ENCODE measurements around the gene CNN1. TPM values are rescaled to one million over a fixed set of nuclear protein-coding genes. Genes with fewer than 3 reads are reported as not detected.

CNN1 gene
- total RNA-seq, 2 experiments from 2014 or later: not detected

DNA sequence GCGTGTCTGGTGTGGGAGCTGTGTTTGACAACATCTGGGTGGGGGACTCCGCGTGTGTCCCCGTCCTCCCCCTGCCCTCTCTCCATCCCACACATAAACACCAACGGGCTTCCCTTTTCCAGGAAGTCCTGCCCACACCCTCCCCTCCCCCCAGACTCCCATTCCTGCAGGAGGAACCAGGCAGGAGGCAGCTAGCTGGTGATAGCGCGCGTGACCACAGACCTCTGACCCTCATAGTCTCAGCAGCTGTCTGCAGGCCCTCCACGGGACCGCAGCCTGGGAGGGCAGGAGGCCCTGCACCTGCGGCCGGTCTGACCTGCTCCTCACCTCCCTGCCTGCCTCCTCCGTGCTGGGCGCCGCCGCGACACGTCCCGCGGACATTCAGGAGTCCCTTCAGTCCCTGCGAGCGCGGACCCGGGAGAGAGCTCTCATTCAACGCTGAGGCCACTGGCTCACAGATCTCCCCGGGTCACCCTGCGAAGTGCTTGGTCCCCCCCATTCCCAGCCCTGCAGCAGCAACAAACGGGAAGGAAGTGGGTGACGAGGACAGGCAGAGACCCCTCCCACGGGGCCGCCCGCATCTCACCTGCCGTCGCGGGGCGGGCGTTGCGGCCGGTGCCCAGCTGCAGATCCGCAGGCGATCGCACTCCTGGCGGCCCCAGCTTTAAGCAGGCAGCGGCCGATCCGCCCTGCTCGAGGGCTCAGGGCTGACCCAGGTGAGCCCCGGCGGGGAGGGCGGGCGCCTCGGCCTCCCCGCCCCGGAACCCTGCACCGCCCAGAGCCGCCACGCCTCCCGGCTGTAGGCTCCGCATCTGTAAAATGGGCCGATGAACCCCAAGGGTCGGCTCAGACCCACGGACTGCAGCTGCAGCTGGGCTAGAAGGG is 39.8 kb downstream of the CNN1 start:
- CTCF ChIA-PET: interaction anchor here (0.9 kb wide), 1 partner anchor 17 kb away, joined by 3 read pairs; no protein-coding TSS in a partner anchor
- no peak for TF ChIP-seq CTCF (IDR thresholded peaks at IDR 0.05)
- peak overlapping the region; percentile 87 for H3K4me3 Mint-ChIP-seq
- H3K27ac Mint-ChIP-seq: peak overlapping the region; percentile 86
- no peaks in the 10 kb centered on the region for H3K27me3 ChIP-seq (ENCODE audit: control insufficient read depth in 1 of 2, insufficient read depth in 2 of 2, low read length in 2 of 2)
- DNase-seq (peak in 13 of 14 experiments; percentile 11 to 61 (median 37)), ATAC-seq (ENCODE audit: poor library complexity) (peak; percentile 60)
- no peaks in the 10 kb centered on the region for H3K9me3 ChIP-seq (ENCODE audit: control insufficient read depth in 1 of 2, insufficient read depth in 1 of 2, low read length in 2 of 2)
- H3K36me3 ChIP-seq (ENCODE audit: insufficient read depth, low read length): peaks cover 13% of the 10 kb centered on the region
- no peaks in the 10 kb centered on the region for H3K27me3 Mint-ChIP-seq
- peak overlapping the region; percentile 74 for H3K4me3 ChIP-seq (ENCODE audit: low read length)
- H3K27ac ChIP-seq (ENCODE audit: low read depth in 1 of 2, low read length in 2 of 2): peak overlapping the region; percentile 40 to 53
- H3K36me3 Mint-ChIP-seq (ENCODE audit: low read depth): peaks cover 11% of the 10 kb centered on the region
- H3K4me1 ChIP-seq (ENCODE audit: insufficient read depth, low read length): peaks cover 41% of the 10 kb centered on the region
- intact Hi-C loops (cut with DNase I, micrococcal nuclease): loop anchor here in 1 of 2 experiments (2.0 kb wide), 1 partner anchor 20 kb away; the partner anchor contains the start of gene ELOF1
- H3K9me3 Mint-ChIP-seq: no peaks in the 10 kb centered on the region
- H3K4me1 Mint-ChIP-seq (ENCODE audit: low read depth): peaks cover 23% of the 10 kb centered on the region
- POLR2A ChIA-PET: interaction anchor here (1.0 to 1.4 kb wide), 4 partner anchors 10 to 50 kb away, joined by 3 to 4 read pairs (median 3); partner anchors contain the start of gene ECSIT

DNA sequence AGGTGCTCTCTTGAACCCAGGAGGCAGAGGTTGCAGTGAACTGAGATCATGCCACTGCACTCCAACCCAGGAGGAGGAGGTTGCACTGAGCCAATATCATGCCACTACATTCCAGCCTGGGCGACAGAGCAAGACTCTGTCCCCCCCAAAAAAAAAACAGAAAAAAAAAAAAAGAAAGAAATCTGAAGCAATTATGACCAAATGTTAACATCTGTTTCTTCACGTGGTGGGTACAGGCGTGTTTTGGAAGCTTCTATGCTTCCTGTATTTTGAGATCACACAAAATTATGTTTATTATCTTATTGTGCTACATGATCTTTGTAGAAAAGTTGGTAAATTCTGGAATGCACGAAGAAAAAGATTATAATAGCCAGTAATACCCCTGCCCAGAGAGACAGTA is 41.5 kb downstream of the CNN1 start:
- Mint-ChIP-seq H3K4me1 (ENCODE audit: low read depth) (peaks cover 23% of the 10 kb centered on the region), H3K4me3 (peak overlapping the region; percentile 38), H3K27me3 (no peaks in the 10 kb centered on the region), H3K36me3 (ENCODE audit: low read depth) (peaks cover 11% of the 10 kb centered on the region), H3K9me3 (no peaks in the 10 kb centered on the region), H3K27ac (no peak overlapping the region)
- no peak for TF ChIP-seq CTCF (IDR thresholded peaks at IDR 0.05)
- POLR2A ChIA-PET: interaction anchor here (1.1 kb wide), 1 partner anchor 51 kb away, joined by 3 read pairs; the partner anchor contains the start of gene ECSIT
- Histone ChIP-seq H3K4me3 (ENCODE audit: low read length) (no peak overlapping the region), H3K27ac (ENCODE audit: low read depth in 1 of 2, low read length in 2 of 2) (no peak overlapping the region), H3K36me3 (ENCODE audit: insufficient read depth, low read length) (peaks cover 13% of the 10 kb centered on the region), H3K27me3 (ENCODE audit: control insufficient read depth in 1 of 2, insufficient read depth in 2 of 2, low read length in 2 of 2) (no peaks in the 10 kb centered on the region), H3K4me1 (ENCODE audit: insufficient read depth, low read length) (peaks cover 41% of the 10 kb centered on the region), H3K9me3 (ENCODE audit: control insufficient read depth in 1 of 2, insufficient read depth in 1 of 2, low read length in 2 of 2) (no peaks in the 10 kb centered on the region)
- intact Hi-C loops (cut with DNase I, micrococcal nuclease): loop anchor here in 1 of 2 experiments (10.0 kb wide), 2 partner anchors 145 to 445 kb away; partner anchors contain the start of genes ODAD3 and PRKCSH
- CTCF ChIA-PET: interaction anchor here (1.0 to 1.9 kb wide), 2 partner anchors 19 to 21 kb away, joined by 4 to 8 read pairs; partner anchors contain the start of gene ELOF1
- DNase-seq (no peak), ATAC-seq (ENCODE audit: poor library complexity) (no peak)

DNA sequence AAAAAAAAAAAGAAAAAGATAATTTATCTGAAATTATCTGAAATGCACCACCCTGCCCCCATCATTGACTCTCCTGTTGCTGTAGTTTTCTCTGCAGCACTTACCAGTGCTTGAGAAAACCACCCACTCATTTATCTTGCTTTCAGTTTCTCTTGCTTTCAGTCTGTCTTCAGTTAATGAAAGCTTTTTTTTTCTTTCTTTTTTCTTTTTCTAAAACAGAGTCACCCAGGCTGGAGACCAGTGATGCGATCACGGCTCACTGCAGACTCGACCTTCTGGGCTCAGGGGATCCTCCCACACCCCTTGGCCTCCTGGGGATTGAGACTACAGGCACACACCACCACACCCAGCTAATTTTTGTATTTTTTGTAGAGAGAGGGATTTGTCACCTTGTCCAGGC is 43.1 kb downstream of the CNN1 start:
- POLR2A ChIA-PET: interaction anchor here (1.2 to 1.9 kb wide), 3 partner anchors 23 to 206 kb away, joined by 3 to 8 read pairs (median 4); partner anchors contain the start of genes ECSIT and ELOF1
- Mint-ChIP-seq H3K4me3 (peak overlapping the region; percentile 79), H3K36me3 (ENCODE audit: low read depth) (peaks cover 5% of the 10 kb centered on the region), H3K27ac (peak overlapping the region; percentile 82), H3K9me3 (no peaks in the 10 kb centered on the region), H3K27me3 (no peaks in the 10 kb centered on the region), H3K4me1 (ENCODE audit: low read depth) (peaks cover 23% of the 10 kb centered on the region)
- Histone ChIP-seq H3K27me3 (ENCODE audit: control insufficient read depth in 1 of 2, insufficient read depth in 2 of 2, low read length in 2 of 2) (no peaks in the 10 kb centered on the region), H3K4me1 (ENCODE audit: insufficient read depth, low read length) (peaks cover 41% of the 10 kb centered on the region), H3K27ac (ENCODE audit: low read depth in 1 of 2, low read length in 2 of 2) (peak overlapping the region; percentile 55 to 61), H3K36me3 (ENCODE audit: insufficient read depth, low read length) (peaks cover 4% of the 10 kb centered on the region), H3K4me3 (ENCODE audit: low read length) (peak overlapping the region; percentile 26), H3K9me3 (ENCODE audit: control insufficient read depth in 1 of 2, insufficient read depth in 1 of 2, low read length in 2 of 2) (no peaks in the 10 kb centered on the region)
- CTCF ChIA-PET: interaction anchor here (1.9 kb wide), 1 partner anchor 23 kb away, joined by 8 read pairs; the partner anchor contains the start of gene ELOF1
- intact Hi-C loops (cut with DNase I, micrococcal nuclease): loop anchor here in 1 of 2 experiments (10.0 kb wide), 2 partner anchors 147 to 447 kb away; partner anchors contain the start of genes ODAD3 and PRKCSH
- peak; percentile 62 for ATAC-seq (ENCODE audit: poor library complexity)
- no peak for TF ChIP-seq CTCF (IDR thresholded peaks at IDR 0.05)
- peak in 9 of 14 experiments; percentile 10 to 73 (median 46) for DNase-seq
